HL-60 (cell line): ENCODE results near the gene RASAL2.

Source experiments
- GABPA ChIP-seq: IDR thresholded peaks from 2 replicates; pipeline ENCODE4 v1.6.1; 2012; ENCODE audit warnings: low read depth
- POLR2AphosphoS5 ChIP-seq: IDR thresholded peaks from 2 replicates; pipeline ENCODE4 v1.6.1; 2012; ENCODE audit warnings: low read depth
- SPI1 ChIP-seq: IDR thresholded peaks from 2 replicates; pipeline ENCODE4 v1.6.1; 2012; ENCODE audit warnings: low read depth, mild to moderate bottlenecking, borderline replicate concordance
- TF ChIP-seq, protein P1 (sequence below): IDR thresholded peaks from one replicate; pipeline ENCODE4 v1.5.1; 2011; ENCODE audit warnings: low read length, control low read depth, inconsistent platforms; ENCODE audit not compliant: insufficient read depth
- TF ChIP-seq, protein P2 (sequence below): IDR thresholded peaks from 2 replicates; pipeline ENCODE4 v1.6.1; 2012; ENCODE audit warnings: low read depth; ENCODE audit not compliant: insufficient replicate concordance

GRCh38 chr1:178294654-178295053 is 200.8 kb downstream of the RASAL2 start:
- TF ChIP-seq, protein P1, sequence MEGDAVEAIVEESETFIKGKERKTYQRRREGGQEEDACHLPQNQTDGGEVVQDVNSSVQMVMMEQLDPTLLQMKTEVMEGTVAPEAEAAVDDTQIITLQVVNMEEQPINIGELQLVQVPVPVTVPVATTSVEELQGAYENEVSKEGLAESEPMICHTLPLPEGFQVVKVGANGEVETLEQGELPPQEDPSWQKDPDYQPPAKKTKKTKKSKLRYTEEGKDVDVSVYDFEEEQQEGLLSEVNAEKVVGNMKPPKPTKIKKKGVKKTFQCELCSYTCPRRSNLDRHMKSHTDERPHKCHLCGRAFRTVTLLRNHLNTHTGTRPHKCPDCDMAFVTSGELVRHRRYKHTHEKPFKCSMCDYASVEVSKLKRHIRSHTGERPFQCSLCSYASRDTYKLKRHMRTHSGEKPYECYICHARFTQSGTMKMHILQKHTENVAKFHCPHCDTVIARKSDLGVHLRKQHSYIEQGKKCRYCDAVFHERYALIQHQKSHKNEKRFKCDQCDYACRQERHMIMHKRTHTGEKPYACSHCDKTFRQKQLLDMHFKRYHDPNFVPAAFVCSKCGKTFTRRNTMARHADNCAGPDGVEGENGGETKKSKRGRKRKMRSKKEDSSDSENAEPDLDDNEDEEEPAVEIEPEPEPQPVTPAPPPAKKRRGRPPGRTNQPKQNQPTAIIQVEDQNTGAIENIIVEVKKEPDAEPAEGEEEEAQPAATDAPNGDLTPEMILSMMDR, result no peak
- TF ChIP-seq, protein P2, sequence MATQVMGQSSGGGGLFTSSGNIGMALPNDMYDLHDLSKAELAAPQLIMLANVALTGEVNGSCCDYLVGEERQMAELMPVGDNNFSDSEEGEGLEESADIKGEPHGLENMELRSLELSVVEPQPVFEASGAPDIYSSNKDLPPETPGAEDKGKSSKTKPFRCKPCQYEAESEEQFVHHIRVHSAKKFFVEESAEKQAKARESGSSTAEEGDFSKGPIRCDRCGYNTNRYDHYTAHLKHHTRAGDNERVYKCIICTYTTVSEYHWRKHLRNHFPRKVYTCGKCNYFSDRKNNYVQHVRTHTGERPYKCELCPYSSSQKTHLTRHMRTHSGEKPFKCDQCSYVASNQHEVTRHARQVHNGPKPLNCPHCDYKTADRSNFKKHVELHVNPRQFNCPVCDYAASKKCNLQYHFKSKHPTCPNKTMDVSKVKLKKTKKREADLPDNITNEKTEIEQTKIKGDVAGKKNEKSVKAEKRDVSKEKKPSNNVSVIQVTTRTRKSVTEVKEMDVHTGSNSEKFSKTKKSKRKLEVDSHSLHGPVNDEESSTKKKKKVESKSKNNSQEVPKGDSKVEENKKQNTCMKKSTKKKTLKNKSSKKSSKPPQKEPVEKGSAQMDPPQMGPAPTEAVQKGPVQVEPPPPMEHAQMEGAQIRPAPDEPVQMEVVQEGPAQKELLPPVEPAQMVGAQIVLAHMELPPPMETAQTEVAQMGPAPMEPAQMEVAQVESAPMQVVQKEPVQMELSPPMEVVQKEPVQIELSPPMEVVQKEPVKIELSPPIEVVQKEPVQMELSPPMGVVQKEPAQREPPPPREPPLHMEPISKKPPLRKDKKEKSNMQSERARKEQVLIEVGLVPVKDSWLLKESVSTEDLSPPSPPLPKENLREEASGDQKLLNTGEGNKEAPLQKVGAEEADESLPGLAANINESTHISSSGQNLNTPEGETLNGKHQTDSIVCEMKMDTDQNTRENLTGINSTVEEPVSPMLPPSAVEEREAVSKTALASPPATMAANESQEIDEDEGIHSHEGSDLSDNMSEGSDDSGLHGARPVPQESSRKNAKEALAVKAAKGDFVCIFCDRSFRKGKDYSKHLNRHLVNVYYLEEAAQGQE, result no peak
- TF ChIP-seq GABPA (no peak), POLR2AphosphoS5 (no peak), SPI1 (no peak)
